Epithelial cell of esophagus (primary cell): ENCODE results near the gene TTLL10.

Experiments used
- DNase-seq: peaks from one replicate; pipeline ENCODE4 v3.0.0; 2010; ENCODE audit warnings: low read depth
- H3K4me3 ChIP-seq: 2 replicates; pipeline ENCODE4 v1.5.1; 2011; ENCODE audit warnings: mild to moderate bottlenecking, low read length, control low read depth
- CTCF ChIP-seq: IDR thresholded peaks from 2 replicates; pipeline ENCODE4 v1.5.1; 2011; ENCODE audit warnings: low read depth, mild to moderate bottlenecking, low read length, control low read depth, inconsistent platforms; ENCODE audit not compliant: insufficient read depth; ENCODE audit errors: missing control alignments

The TTLL10 gene

GRCh38 chr1:1153874-1154273 lies 19.8 kb upstream of the TTLL10 start:
- no peak overlapping the region for H3K4me3 ChIP-seq
- TF ChIP-seq CTCF = no peak
- DNase-seq = no peak

- H3K4me3 ChIP-seq = no peak overlapping the region
- DNase-seq = no peak
- TF ChIP-seq CTCF = no peak
These were observed 18.4 kb upstream of the TTLL10 start for GRCh38 chr1:1155258-1155657.

- H3K4me3 ChIP-seq = no peak overlapping the region
- no peak for TF ChIP-seq CTCF
- DNase-seq = no peak
These were observed 17.3 kb upstream of the TTLL10 start for GRCh38 chr1:1156140-1157032.

- H3K4me3 ChIP-seq = no peak overlapping the region
- TF ChIP-seq CTCF = no peak
These were observed 16.7 kb upstream of the TTLL10 start for GRCh38 chr1:1157033-1157365.

GRCh38 chr1:1157426-1157913 lies 16.2 kb upstream of the TTLL10 start:
- peak overlapping the region; percentile 46 for H3K4me3 ChIP-seq
- peak; percentile 88 for DNase-seq
- TF ChIP-seq CTCF = no peak

More at GRCh38 chr1:1157033-1157365, 16.7 kb upstream of the TTLL10 start:
- no peak for DNase-seq

- no peak for DNase-seq
- no peak for TF ChIP-seq CTCF
- peak overlapping the region; percentile 46 for H3K4me3 ChIP-seq
These were observed 15.6 kb upstream of the TTLL10 start for GRCh38 chr1:1157914-1158710.
